K562 (cell line): ENCODE measurements around the gene SLC12A4. TPM values are rescaled to one million over a fixed set of nuclear protein-coding genes. Genes with fewer than 3 reads are reported as not detected.

Source experiments
- ARID3A ChIP-seq: IDR thresholded peaks from 2 replicates; pipeline ENCODE4 v1.6.1; 2012; ENCODE audit warnings: low read depth, low read length, improper control_type of control experiment, borderline replicate concordance
- BHLHE40 ChIP-seq: IDR thresholded peaks from 2 replicates; pipeline ENCODE4 v1.6.1; 2011; ENCODE audit warnings: low read length, improper control_type of control experiment
- CXXC5 ChIP-seq: fragments of 250-450 bp; sonication (Bioruptor Pico); IDR thresholded peaks from 2 replicates; pipeline ENCODE4 v1.8.0; 2022; ENCODE audit warnings: inconsistent platforms, mild to moderate bottlenecking, moderate library complexity
- DEAF1 ChIP-seq: fragments of 450-650 bp; formaldehyde crosslinking; IDR thresholded peaks from 2 replicates; pipeline ENCODE4 v1.4.0; 2020; ENCODE audit warnings: mild to moderate bottlenecking, moderate library complexity
- ELF4 ChIP-seq: fragments of 450-650 bp; formaldehyde crosslinking; IDR thresholded peaks from 2 replicates; pipeline ENCODE4 v1.4.0; 2022; ENCODE audit warnings: missing genetic modification characterization
- FIP1L1 ChIP-seq: fragments of 200-400 bp; formaldehyde crosslinking; IDR thresholded peaks from 2 replicates; pipeline ENCODE4 v1.6.1; 2018; ENCODE audit warnings: mild to moderate bottlenecking, low read depth, low read length; ENCODE audit not compliant: poor library complexity, severe bottlenecking
- HNRNPLL ChIP-seq: fragments of 200-400 bp; formaldehyde crosslinking; IDR thresholded peaks from 2 replicates; pipeline ENCODE4 v1.6.1; 2017; ENCODE audit warnings: low read length, low read depth, mild to moderate bottlenecking; ENCODE audit not compliant: poor library complexity, severe bottlenecking
- HOXB6 ChIP-seq: fragments of 250-450 bp; sonication (Bioruptor Pico); IDR thresholded peaks from 2 replicates; pipeline ENCODE4 v1.5.1; 2022; ENCODE audit warnings: mild to moderate bottlenecking, borderline replicate concordance
- KAT8 ChIP-seq: fragments of 450-650 bp; IDR thresholded peaks from 2 replicates; pipeline ENCODE4 v1.6.1; 2016; ENCODE audit warnings: low read depth, mild to moderate bottlenecking
- KDM1A ChIP-seq, 2 experiments: fragments of 450-650 bp; IDR thresholded peaks; 2 replicates each; pipeline ENCODE4 v1.6.1; 2016; ENCODE audit warnings: mild to moderate bottlenecking in 2 of 2
- KDM5B ChIP-seq: fragments of 200-600 bp; sonication (generic); IDR thresholded peaks from 2 replicates; pipeline ENCODE4 v1.6.1; 2012; ENCODE audit warnings: low read depth, mild to moderate bottlenecking, moderate library complexity, low read length, control low read depth, inconsistent platforms; ENCODE audit not compliant: insufficient replicate concordance
- NFYB ChIP-seq: IDR thresholded peaks from 2 replicates; pipeline ENCODE4 v1.6.1; 2011; ENCODE audit warnings: mild to moderate bottlenecking, moderate library complexity; ENCODE audit not compliant: insufficient read length; ENCODE audit errors: extremely low read depth
- POLR2AphosphoS5 ChIP-seq: IDR thresholded peaks from 2 replicates; pipeline ENCODE4 v1.6.1; 2011; ENCODE audit warnings: mild to moderate bottlenecking, low read depth, low read length, moderate library complexity; ENCODE audit not compliant: control insufficient read depth, insufficient read depth
- SOX6 ChIP-seq: fragments of 450-650 bp; IDR thresholded peaks from 2 replicates; pipeline ENCODE4 v1.6.1; 2014; ENCODE audit warnings: mild to moderate bottlenecking
- TAF1 ChIP-seq: IDR thresholded peaks from 2 replicates; pipeline ENCODE4 v1.6.1; 2011; ENCODE audit warnings: mild to moderate bottlenecking, low read length, moderate library complexity; ENCODE audit not compliant: insufficient read depth, control insufficient read depth, severe bottlenecking; ENCODE audit errors: extremely low read depth
- TAL1 ChIP-seq: fragments of 450-650 bp; IDR thresholded peaks from 2 replicates; pipeline ENCODE4 v1.6.1; 2016; ENCODE audit warnings: mild to moderate bottlenecking
- ZBTB43 ChIP-seq: sonication (generic); formaldehyde crosslinking; IDR thresholded peaks from 2 replicates; pipeline ENCODE4 v1.8.0; 2023; ENCODE audit warnings: mild to moderate bottlenecking, missing genetic modification reagents
- ZC3H11A ChIP-seq: IDR thresholded peaks from 2 replicates; pipeline ENCODE4 v1.6.1; 2012; ENCODE audit warnings: low read depth, low read length, improper control_type of control experiment
- ZFP91 ChIP-seq: sonication (generic); formaldehyde crosslinking; IDR thresholded peaks from 2 replicates; pipeline ENCODE4 v1.8.0; 2022; ENCODE audit warnings: mild to moderate bottlenecking, missing genetic modification reagents
- ZFPM2 ChIP-seq: fragments of 250-450 bp; sonication (Bioruptor Pico); IDR thresholded peaks from 2 replicates; pipeline ENCODE4 v1.5.1; 2022; ENCODE audit warnings: mild to moderate bottlenecking
- ZNF778 ChIP-seq: fragments of 450-650 bp; formaldehyde crosslinking; IDR thresholded peaks from 2 replicates; pipeline ENCODE4 v1.4.0; 2020; ENCODE audit warnings: mild to moderate bottlenecking, moderate library complexity
- ZNF785 ChIP-seq: fragments of 250-450 bp; sonication (Bioruptor Pico); IDR thresholded peaks from 2 replicates; pipeline ENCODE4 v1.4.0; 2020; ENCODE audit warnings: mild to moderate bottlenecking
- polyA plus RNA-seq, 8 experiments: library from polyadenylated mRNA; depleted of rRNA in 4 of 8; stranded (reverse) in 5 of 8; unstranded in 3 of 8; fragments of >200 nt; fragmentation: Nextera tagmentation in 2 of 8; fragmentation: Illumina TruSeq in 1 of 8; extraction: Ambion mirVana in 2 of 8; extraction: Trizol in 1 of 8; gene quantifications; 2 replicates each; pipeline versions ENCODE4 v1.2.1 to v1.2.3, GENCODE V29; 2011 to 2014; ENCODE audit warnings: inconsistent platforms in 1 of 8, missing spikeins in 1 of 8
- total RNA-seq, 7 experiments: library from RNA; depleted of rRNA in 6 of 7; stranded (reverse); fragments of >200 nt in 6 of 7; fragmentation: Illumina TruSeq in 2 of 7; extraction: Trizol in 2 of 7; gene quantifications; 2 replicates each; pipeline versions ENCODE4 v1.2.1 to v1.2.3, GENCODE V29; 2011 to 2021; ENCODE audit warnings: low replicate concordance in 1 of 7

SLC12A4 gene
- total and polyA plus RNA-seq, 9 of the 15 experiments (the other 6 are each of a cell fraction or from before 2014, with no cell fraction given): 0.75 to 43.5 (median 15.0) TPM

- TF ChIP-seq ZBTB43 (CRISPR knock-in tag) (0 out of 2 replicates have a peak, but pooled peaks have one; percentile 33), NFYB (no peak), HOXB6 (no peak), ARID3A (no peak), KDM1A (IDR thresholded peaks at IDR 0.05) (no peak), DEAF1 (CRISPR knock-in tag) (peak; percentile 76), ZNF778 (no peak), TAF1 (no peak), SOX6 (no peak), HNRNPLL (peak; percentile 14), FIP1L1 (no peak), BHLHE40 (peak; percentile 22; the same call in 1 of the 2 replicates), KAT8 (no peak), ZNF785 (CRISPR knock-in tag) (no peak), ZC3H11A (no peak), ZFPM2 (CRISPR knock-in tag) (no peak), POLR2AphosphoS5 (no peak), ELF4 (CRISPR knock-in tag) (no peak), ZFP91 (no peak), TAL1 (no peak), CXXC5 (CRISPR knock-in tag) (0 out of 2 replicates have a peak, but pooled peaks have one; percentile 11), KDM5B (no peak)
These were observed 39.7 kb downstream of the SLC12A4 start (continued) for GRCh38 chr16:67928561-67929364.
